ENCODE data around the gene EDDM13. TPM values are rescaled to one million over a fixed set of nuclear protein-coding genes. Genes with fewer than 3 reads are reported as not detected.

Gene EDDM13
- total and polyA plus RNA-seq, 11 donors, result 0.42 TPM; not detected in 10

- no peaks in the 10 kb centered on the region for H3K36me3 ChIP-seq
- ATAC-seq (no peak), DNase-seq (no peak)
- TF ChIP-seq POLR2A (IDR thresholded peaks at IDR 0.05) (no peak), CTCF (IDR thresholded peaks at IDR 0.05) (no peak)
- intact Hi-C loops (cut with DNase I), result loop anchor here in 9 of 10 donors (2.0 to 10.0 kb wide), 5 partner anchors 99 to 276 kb away; partner anchors contain the start of gene GALP (in 1 of the 9)
- no peak overlapping the region for H3K27ac ChIP-seq
- H3K4me3 ChIP-seq, result no peak overlapping the region
- WGBS, 4 donors, result 81 to 86% (median 83%) methylated on average over 6 of the region's 6 CpGs
- H3K4me1 ChIP-seq, result no peaks in the 10 kb centered on the region
- no peaks in the 10 kb centered on the region for H3K27me3 ChIP-seq
- no peaks in the 10 kb centered on the region for H3K9me3 ChIP-seq
Measured at GRCh38 chr19:56351208-56351607, 78.7 kb downstream of the EDDM13 start.

GRCh38 chr19:56355517-56355916, 83.0 kb downstream of the EDDM13 start:
- no peak for DNase-seq
- H3K9me3 ChIP-seq, result peaks cover 0 to 21% (median 6%) of the 10 kb centered on the region in 12 donors
- no peak overlapping the region for H3K27ac ChIP-seq
- H3K4me3 ChIP-seq, result no peak overlapping the region
- no peaks in the 10 kb centered on the region for H3K27me3 ChIP-seq
- intact Hi-C loops (cut with DNase I), result loop anchor here in 2 of 10 donors (10.0 kb wide), 2 partner anchors 181 to 281 kb away; partner anchors contain the start of gene GALP (in 1 of the 2)
- no peak for ATAC-seq
- no peaks in the 10 kb centered on the region for H3K4me1 ChIP-seq
- WGBS, 4 donors, result 92 to 99% (median 96%) methylated on average over 1 of the region's 1 CpG
- peaks cover 0 to 6% (median 0%) of the 10 kb centered on the region in 9 donors for H3K36me3 ChIP-seq
- no peak for TF ChIP-seq POLR2A (IDR thresholded peaks at IDR 0.05)
- TF ChIP-seq CTCF (IDR thresholded peaks at IDR 0.05), result no peak

- Histone ChIP-seq H3K27ac (no peak overlapping the region), H3K36me3 (peaks cover 0 to 17% (median 0%) of the 10 kb centered on the region in 9 donors)
- intact Hi-C loops (cut with DNase I), result loop anchor here in 2 of 10 donors (10.0 kb wide), 2 partner anchors 182 to 282 kb away; partner anchors contain the start of gene GALP (in 1 of the 2)
Measured at GRCh38 chr19:56356944-56357343, 84.4 kb downstream of the EDDM13 start.

More at GRCh38 chr19:56356944-56357343, 84.4 kb downstream of the EDDM13 start:
- WGBS, 4 donors, result 69 to 78% (median 72%) methylated on average over 2 of the region's 2 CpGs
- TF ChIP-seq POLR2A (IDR thresholded peaks at IDR 0.05) (no peak), CTCF (IDR thresholded peaks at IDR 0.05) (no peak)
- H3K27me3 ChIP-seq, result no peaks in the 10 kb centered on the region
- H3K9me3 ChIP-seq, result peaks cover 0 to 35% (median 12%) of the 10 kb centered on the region in 12 donors
- H3K4me1 ChIP-seq, result no peaks in the 10 kb centered on the region
- H3K4me3 ChIP-seq, result no peak overlapping the region
- DNase-seq (no peak), ATAC-seq (no peak)

Other genes starting within 250 kb of the EDDM13 start
- 10 to 100 TPM; 11.6 to 40.8 (median 24.9) TPM for gene ZNF787, start 151.5 kb upstream of the EDDM13 start, total RNA-seq
- 10 to 100 TPM; 39.1 to 39.6 TPM for gene ZNF787, start 151.5 kb upstream of the EDDM13 start, polyA plus RNA-seq
- gene ZNF444, start 131.5 kb upstream of the EDDM13 start, total RNA-seq, result 10 to 100 TPM; 14.8 to 35.8 (median 20.1) TPM
- 10 to 100 TPM; 15.9 to 21.4 TPM for gene ZNF444, start 131.5 kb upstream of the EDDM13 start, polyA plus RNA-seq
- not detected for gene GALP, start 96.7 kb upstream of the EDDM13 start, total RNA-seq
- not detected for gene GALP, start 96.7 kb upstream of the EDDM13 start, polyA plus RNA-seq
- not detected for gene ZSCAN5B, start 75.0 kb upstream of the EDDM13 start, total RNA-seq
- gene ZSCAN5B, start 75.0 kb upstream of the EDDM13 start, polyA plus RNA-seq, result under 1 TPM in 1 of 2 donors, not detected in 1; 0.04 TPM
- not detected for gene ZSCAN5C, start 70.5 kb upstream of the EDDM13 start, total RNA-seq
- not detected for gene ZSCAN5C, start 70.5 kb upstream of the EDDM13 start, polyA plus RNA-seq
- gene ZSCAN5A, start 42.1 kb downstream of the EDDM13 start, total RNA-seq, result 10 to 100 TPM in 7 of 9 donors, 1 to 10 TPM in 2; 3.3 to 26.6 (median 18.1) TPM
- 10 to 100 TPM; 15.5 to 17.6 TPM for gene ZSCAN5A, start 42.1 kb downstream of the EDDM13 start, polyA plus RNA-seq
- 1 to 10 TPM; 3.5 to 6.2 (median 4.7) TPM for gene ZNF582, start 120.8 kb downstream of the EDDM13 start, total RNA-seq
- gene ZNF582, start 120.8 kb downstream of the EDDM13 start, polyA plus RNA-seq, result 1 to 10 TPM; 6.3 to 7.2 TPM
- 1 to 10 TPM; 4.1 to 7.9 (median 5.4) TPM for gene ZNF583, start 131.6 kb downstream of the EDDM13 start, total RNA-seq
- 1 to 10 TPM; 3.3 to 4.9 TPM for gene ZNF583, start 131.6 kb downstream of the EDDM13 start, polyA plus RNA-seq
- gene ZNF667, start 204.6 kb downstream of the EDDM13 start, total RNA-seq, result 1 to 10 TPM; 1.9 to 7.7 (median 4.7) TPM
- gene ZNF667, start 204.6 kb downstream of the EDDM13 start, polyA plus RNA-seq, result 1 to 10 TPM; 2.2 to 4.3 TPM
- gene ZNF471, start 235.1 kb downstream of the EDDM13 start, total RNA-seq, result 1 to 10 TPM; 3.3 to 7.9 (median 4.7) TPM
- gene ZNF471, start 235.1 kb downstream of the EDDM13 start, polyA plus RNA-seq, result 1 to 10 TPM; 2.3 to 3.4 TPM